Measurements from ENCODE around the gene ATXN2. TPM values are rescaled to one million over a fixed set of nuclear protein-coding genes. Genes with fewer than 3 reads are reported as not detected.
A peak's percentile ranks its signal among the peaks of the same experiment; 100 is the strongest.

Gene ATXN2
- total and polyA plus RNA-seq, 9 of the 15 experiments (the other 6 are each of a cell fraction or from before 2014, with no cell fraction given) = 16.8 to 67.8 (median 29.3) TPM

DNA sequence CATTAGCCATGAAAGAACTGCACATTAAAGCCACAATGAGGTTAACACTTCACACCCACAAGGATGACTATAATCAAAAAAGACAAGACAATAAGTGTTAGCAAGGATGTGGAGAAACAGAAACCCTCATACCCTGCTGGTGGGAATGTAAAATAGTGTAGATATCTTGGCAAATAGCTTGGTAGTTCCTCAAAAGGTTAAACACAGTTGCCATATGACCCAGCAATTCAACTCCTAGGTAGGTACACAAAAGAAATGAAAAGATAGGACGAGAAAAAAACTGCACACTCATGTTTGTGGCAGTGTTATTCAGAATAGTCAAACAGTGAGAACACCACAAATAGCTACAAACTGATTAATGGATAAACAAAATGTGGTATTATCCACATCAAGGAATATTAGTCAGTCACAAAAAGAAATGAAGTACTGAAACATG is 93.5 kb downstream of the ATXN2 start:
- H3K4me3 ChIP-seq = no peak overlapping the region
- peaks cover 75% of the 10 kb centered on the region for H3K36me3 ChIP-seq (ENCODE audit: control insufficient read depth, insufficient read depth, low read length)
- ChIA-PET CTCF (ENCODE audit: low intra/inter-chr PET ratio) (no interaction called here), POLR2A (no interaction called here)
- no peaks in the 10 kb centered on the region for H3K9me1 ChIP-seq (ENCODE audit: control insufficient read depth, insufficient read depth, low read length)
- DNase-seq (ENCODE audit: extremely low read depth in 1 of 4, low spot score in 3 of 4) = peak in 1 of 4 experiments; percentile 9
- peaks cover 0 to 3% of the 10 kb centered on the region in 2 experiments; a peak in 1 of 5 replicates for H3K4me1 ChIP-seq (replicated peaks in 1 of 2; ENCODE audit: control insufficient read depth in 2 of 2, insufficient read depth in 2 of 2, low read length in 2 of 2)
- FAIRE-seq = peak; percentile 51
- ATAC-seq = no peak
- peak overlapping the region; percentile 17; the same call in 1 of the 3 replicates for H3K27ac ChIP-seq (ENCODE audit: extremely low read depth, low read depth, low read length)
- 0% methylated on average over 1 of the region's 1 CpG for WGBS (ENCODE audit: insufficient coverage, low coverage, missing lambda C conversion rate)
- no peak overlapping the region for H2AFZ ChIP-seq (ENCODE audit: low read depth, low read length)
- no peaks in the 10 kb centered on the region for H4K20me1 ChIP-seq (replicated peaks; ENCODE audit: control insufficient read depth, insufficient read depth, low read length)
- in situ Hi-C loops (cut with MboI) (no loop called here), intact Hi-C loops (cut with micrococcal nuclease) (no loop called here)
- no peaks in the 10 kb centered on the region for H3K9me3 ChIP-seq (replicated peaks; ENCODE audit: control insufficient read depth, insufficient read depth, low read depth, low read length)
- H3K4me2 ChIP-seq (ENCODE audit: insufficient read depth, low read length) = no peak overlapping the region
- H3K79me2 ChIP-seq (ENCODE audit: control insufficient read depth, insufficient read depth, low read length) = no peaks in the 10 kb centered on the region
- BruUV-seq (replicated peaks) = no TSS peak
- no peak overlapping the region for H3K9ac ChIP-seq (ENCODE audit: insufficient read depth in 1 of 2, low read depth in 2 of 2, low read length in 2 of 2)
- H3K27me3 ChIP-seq (ENCODE audit: control insufficient read depth in 2 of 2, insufficient read depth in 2 of 2, low read length in 2 of 2) = no peaks in the 10 kb centered on the region
- TF ChIP-seq ZNF655 (CRISPR knock-in tag; IDR thresholded peaks at IDR 0.05) (no peak), ZNF512 (tag; IDR thresholded peaks at IDR 0.05) (no peak), PRPF4 (IDR thresholded peaks at IDR 0.05; ENCODE audit: insufficient read depth, low read depth, low read length, poor library complexity, severe bottlenecking) (no peak), MTA2 (IDR thresholded peaks at IDR 0.05; ENCODE audit: low read depth) (no peak), SIN3A (IDR thresholded peaks at IDR 0.05; ENCODE audit: borderline replicate concordance in 2 of 2, control insufficient read depth in 1 of 2, low read depth in 2 of 2, low read length in 2 of 2) (no peak), TCF7 (IDR thresholded peaks at IDR 0.05; ENCODE audit: borderline replicate concordance) (no peak), NR2C1 (IDR thresholded peaks at IDR 0.05) (no peak), NR2C1 (tag; IDR thresholded peaks at IDR 0.05) (no peak), SRSF1 (IDR thresholded peaks at IDR 0.05; ENCODE audit: low read depth, low read length) (no peak), SMARCA4 (IDR thresholded peaks at IDR 0.05) (no peak), NFE2 (IDR thresholded peaks at IDR 0.05; ENCODE audit: low read depth) (peak; percentile 54)
- TF ChIP-seq, protein P1, sequence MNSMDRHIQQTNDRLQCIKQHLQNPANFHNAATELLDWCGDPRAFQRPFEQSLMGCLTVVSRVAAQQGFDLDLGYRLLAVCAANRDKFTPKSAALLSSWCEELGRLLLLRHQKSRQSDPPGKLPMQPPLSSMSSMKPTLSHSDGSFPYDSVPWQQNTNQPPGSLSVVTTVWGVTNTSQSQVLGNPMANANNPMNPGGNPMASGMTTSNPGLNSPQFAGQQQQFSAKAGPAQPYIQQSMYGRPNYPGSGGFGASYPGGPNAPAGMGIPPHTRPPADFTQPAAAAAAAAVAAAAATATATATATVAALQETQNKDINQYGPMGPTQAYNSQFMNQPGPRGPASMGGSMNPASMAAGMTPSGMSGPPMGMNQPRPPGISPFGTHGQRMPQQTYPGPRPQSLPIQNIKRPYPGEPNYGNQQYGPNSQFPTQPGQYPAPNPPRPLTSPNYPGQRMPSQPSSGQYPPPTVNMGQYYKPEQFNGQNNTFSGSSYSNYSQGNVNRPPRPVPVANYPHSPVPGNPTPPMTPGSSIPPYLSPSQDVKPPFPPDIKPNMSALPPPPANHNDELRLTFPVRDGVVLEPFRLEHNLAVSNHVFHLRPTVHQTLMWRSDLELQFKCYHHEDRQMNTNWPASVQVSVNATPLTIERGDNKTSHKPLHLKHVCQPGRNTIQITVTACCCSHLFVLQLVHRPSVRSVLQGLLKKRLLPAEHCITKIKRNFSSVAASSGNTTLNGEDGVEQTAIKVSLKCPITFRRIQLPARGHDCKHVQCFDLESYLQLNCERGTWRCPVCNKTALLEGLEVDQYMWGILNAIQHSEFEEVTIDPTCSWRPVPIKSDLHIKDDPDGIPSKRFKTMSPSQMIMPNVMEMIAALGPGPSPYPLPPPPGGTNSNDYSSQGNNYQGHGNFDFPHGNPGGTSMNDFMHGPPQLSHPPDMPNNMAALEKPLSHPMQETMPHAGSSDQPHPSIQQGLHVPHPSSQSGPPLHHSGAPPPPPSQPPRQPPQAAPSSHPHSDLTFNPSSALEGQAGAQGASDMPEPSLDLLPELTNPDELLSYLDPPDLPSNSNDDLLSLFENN (IDR thresholded peaks at IDR 0.05; ENCODE audit: low read depth in 2 of 2, low read length in 2 of 2) = no peak
- TF ChIP-seq, protein P2, sequence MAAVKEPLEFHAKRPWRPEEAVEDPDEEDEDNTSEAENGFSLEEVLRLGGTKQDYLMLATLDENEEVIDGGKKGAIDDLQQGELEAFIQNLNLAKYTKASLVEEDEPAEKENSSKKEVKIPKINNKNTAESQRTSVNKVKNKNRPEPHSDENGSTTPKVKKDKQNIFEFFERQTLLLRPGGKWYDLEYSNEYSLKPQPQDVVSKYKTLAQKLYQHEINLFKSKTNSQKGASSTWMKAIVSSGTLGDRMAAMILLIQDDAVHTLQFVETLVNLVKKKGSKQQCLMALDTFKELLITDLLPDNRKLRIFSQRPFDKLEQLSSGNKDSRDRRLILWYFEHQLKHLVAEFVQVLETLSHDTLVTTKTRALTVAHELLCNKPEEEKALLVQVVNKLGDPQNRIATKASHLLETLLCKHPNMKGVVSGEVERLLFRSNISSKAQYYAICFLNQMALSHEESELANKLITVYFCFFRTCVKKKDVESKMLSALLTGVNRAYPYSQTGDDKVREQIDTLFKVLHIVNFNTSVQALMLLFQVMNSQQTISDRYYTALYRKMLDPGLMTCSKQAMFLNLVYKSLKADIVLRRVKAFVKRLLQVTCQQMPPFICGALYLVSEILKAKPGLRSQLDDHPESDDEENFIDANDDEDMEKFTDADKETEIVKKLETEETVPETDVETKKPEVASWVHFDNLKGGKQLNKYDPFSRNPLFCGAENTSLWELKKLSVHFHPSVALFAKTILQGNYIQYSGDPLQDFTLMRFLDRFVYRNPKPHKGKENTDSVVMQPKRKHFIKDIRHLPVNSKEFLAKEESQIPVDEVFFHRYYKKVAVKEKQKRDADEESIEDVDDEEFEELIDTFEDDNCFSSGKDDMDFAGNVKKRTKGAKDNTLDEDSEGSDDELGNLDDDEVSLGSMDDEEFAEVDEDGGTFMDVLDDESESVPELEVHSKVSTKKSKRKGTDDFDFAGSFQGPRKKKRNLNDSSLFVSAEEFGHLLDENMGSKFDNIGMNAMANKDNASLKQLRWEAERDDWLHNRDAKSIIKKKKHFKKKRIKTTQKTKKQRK (IDR thresholded peaks at IDR 0.05; ENCODE audit: borderline replicate concordance, low read depth, low read length) = no peak

Measured in K562 (cell line).